ENCODE results near the gene CSPG4.
"Not testable (repeated sequence)": the region's sequence is repeated elsewhere in the genome, so short reads cannot be mapped to it uniquely, and the experiment has no call there.

Gene CSPG4

GRCh38 chr15:75727031-75727531, 14.4 kb upstream of the CSPG4 start:
- DNase-seq (ENCODE audit: low read depth, low spot score): no peak
- no peak overlapping the region for H3K4me3 ChIP-seq (ENCODE audit: low read length)

GRCh38 chr15:75725719-75726607, 13.3 kb upstream of the CSPG4 start:
- H3K4me3 ChIP-seq (ENCODE audit: low read length): no peak overlapping the region
- no peak for DNase-seq (ENCODE audit: low read depth, low spot score)

DNA sequence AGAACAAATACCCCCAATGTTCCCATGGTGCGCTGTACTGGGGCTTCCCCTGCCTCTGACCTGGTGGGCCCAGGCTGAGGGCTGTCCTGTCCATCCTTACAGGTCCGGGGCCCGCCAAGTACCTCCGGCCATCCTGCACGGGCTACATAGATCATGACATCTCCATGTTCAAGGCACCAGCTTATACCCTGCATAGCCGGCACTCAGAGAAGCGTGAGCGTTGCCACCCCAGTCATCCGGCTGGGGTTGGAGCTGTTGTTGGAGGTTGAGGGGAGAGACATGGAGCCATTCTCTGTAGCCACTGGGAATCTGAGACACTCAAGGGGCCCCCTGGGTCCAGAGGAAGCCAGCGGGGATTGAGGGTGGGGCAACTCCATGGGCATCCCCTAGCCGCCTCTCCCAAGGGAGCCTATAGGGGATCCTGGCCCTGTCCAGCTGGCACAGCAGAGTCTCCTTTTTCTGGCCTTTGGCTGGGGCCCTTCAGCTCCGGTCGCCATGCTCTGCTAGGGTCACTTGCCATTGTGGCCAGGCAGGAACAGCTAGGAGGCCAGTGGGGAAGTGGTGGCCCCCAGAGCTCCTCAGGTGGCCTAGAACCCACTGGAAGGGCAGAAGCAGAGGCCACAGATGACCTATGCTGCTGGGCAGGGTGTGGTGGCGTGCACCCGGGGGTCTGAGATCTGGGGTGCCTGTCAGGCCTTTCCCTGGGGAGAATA, 12.5 kb upstream of the CSPG4 start:
- H3K4me3 ChIP-seq (ENCODE audit: low read length): no peak overlapping the region
- no peak for DNase-seq (ENCODE audit: low read depth, low spot score)

- DNase-seq (ENCODE audit: low read depth, low spot score): no peak
- no peak overlapping the region for H3K4me3 ChIP-seq (ENCODE audit: low read length)
Observed at GRCh38 chr15:75723847-75724660, 11.4 kb upstream of the CSPG4 start.

GRCh38 chr15:75723171-75723846, 10.7 kb upstream of the CSPG4 start:
- DNase-seq (ENCODE audit: low read depth, low spot score): no peak
- no peak overlapping the region for H3K4me3 ChIP-seq (ENCODE audit: low read length)

- no peak for DNase-seq (ENCODE audit: low read depth, low spot score)
- H3K4me3 ChIP-seq (ENCODE audit: low read length): no peak overlapping the region
Observed at GRCh38 chr15:75721923-75722870, 9.5 kb upstream of the CSPG4 start.

DNA sequence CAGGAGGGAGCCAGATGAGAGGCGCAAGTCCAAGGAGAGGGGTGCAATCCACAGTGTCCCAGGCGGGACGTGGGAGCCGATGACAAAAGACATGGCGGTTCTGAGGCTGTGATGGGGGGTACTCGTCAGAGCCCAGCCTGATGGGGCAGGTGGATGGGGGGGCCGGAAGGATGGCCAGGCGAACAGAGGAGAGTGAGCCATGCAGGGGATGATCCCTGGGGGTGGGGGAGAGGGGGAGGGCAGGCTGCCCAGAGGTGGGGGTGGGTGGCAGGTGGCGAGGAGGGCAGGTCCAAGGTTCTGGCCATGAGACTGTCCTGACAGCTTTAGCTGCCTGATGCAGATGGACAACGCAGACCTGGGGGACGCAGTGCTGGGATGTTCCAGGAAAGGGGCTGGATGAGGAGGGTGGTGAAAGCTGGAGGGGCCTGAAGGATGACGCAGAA, 8.9 kb upstream of the CSPG4 start:
- DNase-seq (ENCODE audit: low read depth, low spot score): no peak

DNA sequence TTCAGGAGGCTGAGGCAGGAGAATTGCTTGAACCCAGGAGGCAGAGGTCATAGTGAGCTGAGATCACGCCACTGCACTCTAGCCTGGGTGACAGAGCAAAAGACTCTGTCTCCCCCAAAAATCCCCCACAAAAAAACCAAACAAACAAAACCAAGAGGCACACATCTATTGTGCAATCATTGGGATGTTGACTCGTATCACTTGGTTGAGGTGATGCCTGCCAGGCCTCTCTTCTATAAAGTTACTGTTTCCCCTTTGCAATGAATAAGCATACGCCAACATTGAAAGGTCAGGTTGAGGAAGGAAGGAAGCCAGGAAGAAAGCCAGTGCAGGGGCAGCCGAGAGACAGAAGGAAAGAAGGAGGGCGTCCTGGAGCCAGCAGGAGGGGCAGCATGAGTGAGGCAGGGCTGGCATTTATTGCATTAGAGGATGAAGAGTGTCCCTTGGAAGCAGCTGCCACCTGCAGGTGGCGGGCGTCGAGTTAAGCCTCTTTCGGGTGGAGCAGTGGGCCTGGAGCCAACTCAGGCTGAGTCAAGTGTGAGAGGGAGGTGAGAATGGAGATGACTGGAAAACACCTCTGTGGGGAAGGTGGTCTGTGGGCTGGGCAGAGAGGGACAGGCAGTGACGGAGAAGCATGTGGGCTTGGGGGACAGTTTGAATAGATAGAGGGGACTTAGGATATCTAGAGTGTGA, 8.3 kb upstream of the CSPG4 start:
- peak; percentile 42 for DNase-seq (ENCODE audit: low read depth, low spot score)
- H3K4me3 ChIP-seq (ENCODE audit: low read length): no peak overlapping the region

More for the DNA sequence above, 8.9 kb upstream of the CSPG4 start:
- no peak overlapping the region for H3K4me3 ChIP-seq (ENCODE audit: low read length)

GRCh38 chr15:75720297-75720696, 7.6 kb upstream of the CSPG4 start:
- no peak for DNase-seq (ENCODE audit: low read depth, low spot score)
- no peak overlapping the region for H3K4me3 ChIP-seq (ENCODE audit: low read length)

DNA sequence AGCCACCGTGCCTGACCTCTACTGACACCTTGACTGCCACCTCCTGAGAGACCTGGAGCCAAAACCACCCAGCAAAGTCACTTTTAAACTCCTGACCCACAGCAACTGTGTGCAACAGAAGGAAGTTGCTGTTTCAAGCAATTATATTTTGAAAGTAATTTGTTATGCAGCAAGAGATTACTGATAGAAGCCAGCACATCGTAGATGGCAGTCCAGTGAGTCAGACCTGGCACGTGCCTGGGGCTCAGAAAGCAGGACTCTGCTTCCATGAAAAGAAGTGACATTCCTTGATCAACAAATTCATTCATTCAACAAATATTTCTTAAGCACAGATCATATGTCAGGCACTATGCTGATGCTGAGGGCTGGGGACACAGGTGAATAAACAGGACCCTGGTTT, 5.7 kb upstream of the CSPG4 start:
- DNase-seq (ENCODE audit: low read depth, low spot score): no peak

DNA sequence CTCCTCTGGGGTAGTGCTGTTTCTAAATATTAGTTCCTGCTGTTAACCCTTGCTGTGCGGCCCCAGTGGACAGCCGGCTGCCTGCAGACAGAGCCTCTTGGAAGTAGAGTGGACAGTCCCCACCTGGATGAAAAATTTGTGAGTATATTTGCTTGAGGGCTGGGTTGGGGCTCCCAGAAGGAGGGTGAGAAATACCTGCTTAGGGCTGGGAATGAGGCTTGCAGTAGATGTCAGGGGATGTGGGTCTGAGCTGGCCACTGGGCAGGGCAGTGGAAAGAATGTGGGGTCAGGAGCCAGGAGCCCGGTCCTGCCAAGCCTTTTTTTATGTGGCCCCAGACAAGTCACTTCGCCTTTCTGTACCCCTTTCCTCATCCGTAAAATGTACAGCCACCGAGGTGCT, 4.4 kb upstream of the CSPG4 start:
- not testable (repeated sequence) for H3K4me3 ChIP-seq (ENCODE audit: low read length)

More for the DNA sequence above, 5.7 kb upstream of the CSPG4 start:
- no peak overlapping the region for H3K4me3 ChIP-seq (ENCODE audit: low read length)

DNA sequence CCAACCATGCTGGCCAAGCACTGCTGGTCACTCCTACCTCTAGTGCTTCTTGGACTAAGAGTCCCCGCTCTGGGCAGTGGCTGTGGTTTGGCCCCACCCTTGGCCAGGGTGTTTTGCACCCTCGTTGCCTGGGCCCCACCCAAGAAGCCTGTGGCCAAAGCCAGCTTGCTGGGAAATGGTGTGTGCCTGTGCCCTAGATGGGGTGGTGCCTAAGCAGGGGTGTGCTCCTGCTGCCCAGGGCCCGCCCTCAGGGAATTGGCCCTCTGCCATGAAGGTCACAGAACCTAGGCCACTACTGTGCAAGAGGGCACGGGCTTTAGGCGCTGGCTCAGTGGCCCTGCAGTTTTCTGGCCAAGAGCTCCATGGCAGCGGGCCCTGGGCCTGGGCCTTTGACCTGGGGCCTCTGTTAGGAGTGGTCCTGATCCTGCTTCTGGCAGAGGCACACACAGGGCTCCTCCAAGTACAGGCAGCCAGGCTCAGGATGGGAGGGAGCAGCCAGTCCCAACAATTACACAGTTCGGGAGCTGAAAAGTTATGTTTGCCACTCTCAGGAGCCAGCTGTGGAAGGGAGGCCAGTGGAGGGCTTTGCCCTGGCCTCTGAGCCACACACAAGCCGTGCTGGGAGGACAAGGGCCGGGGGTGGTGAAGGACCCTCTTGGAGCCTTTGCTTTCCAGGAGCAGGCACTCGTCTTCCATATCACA, 3.8 kb upstream of the CSPG4 start:
- not testable (repeated sequence) for H3K4me3 ChIP-seq (ENCODE audit: low read length); DNase-seq (ENCODE audit: low read depth, low spot score)

More for the DNA sequence above, 4.4 kb upstream of the CSPG4 start:
- not testable (repeated sequence) for DNase-seq (ENCODE audit: low read depth, low spot score)

GRCh38 chr15:75715312-75715832, 2.7 kb upstream of the CSPG4 start:
- H3K4me3 ChIP-seq (ENCODE audit: low read length); DNase-seq (ENCODE audit: low read depth, low spot score): not testable (repeated sequence)

- DNase-seq (ENCODE audit: low read depth, low spot score): no peak
- no peak overlapping the region for H3K4me3 ChIP-seq (ENCODE audit: low read length)
Observed at GRCh38 chr15:75714195-75714594, 1.5 kb upstream of the CSPG4 start.

DNA sequence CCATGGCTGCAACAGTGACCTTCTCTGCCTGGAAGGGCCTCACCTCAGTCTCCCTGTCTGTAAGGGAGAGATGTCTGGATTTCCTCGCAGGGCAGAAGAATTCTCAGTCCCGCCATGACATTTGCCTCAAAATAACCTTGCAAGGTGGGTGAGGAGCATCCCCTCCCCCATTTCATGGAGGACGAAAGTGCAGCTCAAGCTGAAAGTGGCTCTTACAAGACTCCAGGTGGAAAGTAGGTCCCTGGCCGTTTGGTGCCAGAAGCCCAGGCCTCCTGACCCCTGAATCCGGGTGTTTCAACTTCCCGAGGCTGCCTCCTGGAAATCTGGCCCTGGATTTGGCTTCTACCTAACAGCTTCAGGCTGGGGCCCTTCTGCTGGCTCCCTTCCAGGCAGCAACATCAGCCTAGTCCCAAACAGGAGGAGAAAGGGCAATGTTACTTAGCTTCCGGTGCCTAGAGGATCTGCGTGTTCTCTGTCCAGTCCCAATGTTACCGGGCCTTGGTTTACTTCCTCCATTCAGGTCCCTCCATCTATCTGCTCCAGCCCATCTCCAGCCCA, 769 bp upstream of the CSPG4 start:
- no peak overlapping the region for H3K4me3 ChIP-seq (ENCODE audit: low read length)
- no peak for DNase-seq (ENCODE audit: low read depth, low spot score)

GRCh38 chr15:75711495-75711894, 1.2 kb downstream of the CSPG4 start:
- H3K4me3 ChIP-seq (ENCODE audit: low read length); DNase-seq (ENCODE audit: low read depth, low spot score): not testable (repeated sequence)

Data from Jurkat, Clone E6-1 (cell line).